ENCODE results near the gene CPNE7. TPM values are rescaled to one million over a fixed set of nuclear protein-coding genes. Genes with fewer than 3 reads are reported as not detected.

Gene CPNE7
- total and polyA plus RNA-seq, 2 of the 8 experiments (the other 6 are each of a cell fraction or from before 2014, with no cell fraction given) = 10.0 to 23.7 TPM

DNA sequence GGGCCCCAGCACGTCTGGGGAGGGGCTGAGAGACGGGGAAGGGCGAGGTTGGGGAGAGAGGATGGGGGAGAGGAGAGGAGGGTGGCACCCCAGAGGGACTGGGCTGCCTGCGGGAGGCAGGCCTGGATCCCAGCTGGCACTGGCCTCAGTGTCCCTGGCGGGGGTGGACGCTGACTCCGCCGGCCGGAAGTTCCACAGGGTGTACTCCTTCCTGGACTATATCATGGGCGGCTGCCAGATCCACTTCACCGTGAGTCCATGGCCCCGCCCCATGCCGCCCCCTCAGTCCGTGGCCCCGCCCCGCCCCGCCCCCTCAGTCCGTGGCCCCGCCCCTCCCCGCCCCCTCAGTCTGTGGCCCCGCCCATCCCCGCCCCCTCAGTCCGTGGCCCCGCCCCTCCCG lies 11.3 kb downstream of the CPNE7 start:
- Histone ChIP-seq H3K23me2 (ENCODE audit: low read depth, low read length) (no peaks in the 10 kb centered on the region), H3K4me3 (ENCODE audit: extremely low read depth in 1 of 4, insufficient read depth in 2 of 4, low read depth in 3 of 4, low read length in 4 of 4) (no peak overlapping the region), H2BK120ac (replicated peaks; ENCODE audit: low read depth, low read length) (no peak overlapping the region), H3K79me1 (ENCODE audit: low read depth, low read length) (peaks cover 3% of the 10 kb centered on the region; the same call in 1 of the 2 replicates), H4K8ac (ENCODE audit: extremely low read depth, insufficient read depth, low read length) (no peak overlapping the region), H3K23ac (ENCODE audit: insufficient read length) (no peak overlapping the region), H3K27me3 (replicated peaks in 1 of 4; ENCODE audit: control insufficient read depth in 3 of 4, extremely low read depth in 1 of 4, insufficient read depth in 3 of 4, low read length in 3 of 4) (no peaks in the 10 kb centered on the region), H3K9me3 (ENCODE audit: insufficient read depth in 2 of 2, low read depth in 1 of 2, low read length in 1 of 2) (peaks cover 5 to 19% of the 10 kb centered on the region in 2 experiments; a peak in 3 of 4 replicates), H2BK5ac (ENCODE audit: low read depth, low read length) (no peak overlapping the region), H3K9ac (replicated peaks in 1 of 4; ENCODE audit: extremely low read depth in 1 of 4, low read depth in 3 of 4, low read length in 3 of 4) (no peak overlapping the region; a peak in 1 of 7 replicates), H2AFZ (ENCODE audit: low read length) (no peak overlapping the region), H2AK5ac (ENCODE audit: low read depth, low read length) (no peak overlapping the region), H4K91ac (replicated peaks; ENCODE audit: insufficient read length, low read length) (no peak overlapping the region), H3K18ac (ENCODE audit: extremely low read depth, low read length) (no peak overlapping the region), H3K4ac (replicated peaks; ENCODE audit: insufficient read length, low read depth, low read length) (no peak overlapping the region), H3K4me2 (ENCODE audit: insufficient read depth in 1 of 2, low read depth in 2 of 2, low read length in 2 of 2) (no peak overlapping the region), H3K4me1 (replicated peaks in 1 of 4; ENCODE audit: control insufficient read depth in 3 of 4, insufficient read depth in 4 of 4, low read length in 3 of 4) (no peaks in the 10 kb centered on the region), H4K20me1 (replicated peaks in 1 of 2; ENCODE audit: control insufficient read depth in 1 of 2, insufficient read depth in 2 of 2, low read length in 2 of 2) (peaks cover 0 to 2% of the 10 kb centered on the region in 2 experiments), H3K36me3 (ENCODE audit: control insufficient read depth in 2 of 4, insufficient read depth in 4 of 4, low read length in 3 of 4) (peaks cover 0 to 24% (median 5%) of the 10 kb centered on the region in 4 experiments; a peak in 5 of 8 replicates), H3K79me2 (ENCODE audit: control insufficient read depth in 1 of 2, insufficient read depth in 2 of 2, low read length in 2 of 2) (no peaks in the 10 kb centered on the region), H2BK15ac (ENCODE audit: low read length) (no peak overlapping the region), H3K14ac (ENCODE audit: insufficient read length) (no peak overlapping the region), H3K56ac (replicated peaks; ENCODE audit: insufficient read length, low read depth, low read length) (no peak overlapping the region), H2BK12ac (ENCODE audit: low read depth, low read length) (no peak overlapping the region), H4K5ac (ENCODE audit: insufficient read length, low read depth, low read length) (no peak overlapping the region), H2BK20ac (ENCODE audit: low read length) (no peak overlapping the region), H3K27ac (ENCODE audit: low read depth, low read length) (no peak overlapping the region)
- 84% methylated on average over 5 of the region's 25 CpGs; no CpG with 5 or more reads in 1 of the 2 experiments for WGBS, 2 experiments (ENCODE audit: extremely low coverage in 1 of 2, insufficient coverage in 1 of 2, insufficient read length in 1 of 2, insufficient replicate concordance in 2 of 2, low coverage in 1 of 2, low lambda C conversion rate in 2 of 2, missing lambda C conversion rate in 1 of 2)
- ChIA-PET POLR2A (ENCODE audit: partially characterized antibody) (no interaction called here), CTCF (ENCODE audit: partially characterized antibody) (no interaction called here)
- FAIRE-seq (no peak), DNase-seq (ENCODE audit: low read depth in 1 of 2, low spot score in 2 of 2) (no peak)
- TF ChIP-seq ATF2 (IDR thresholded peaks at IDR 0.05; ENCODE audit: low read length) (no peak), POLR2A (IDR thresholded peaks at IDR 0.05; ENCODE audit: control extremely low read depth in 1 of 2, low read depth in 2 of 2, low read length in 2 of 2) (no peak), BCL11A (IDR thresholded peaks at IDR 0.05; ENCODE audit: low read depth in 2 of 2, low read length in 2 of 2) (no peak), RBBP5 (IDR thresholded peaks at IDR 0.05; ENCODE audit: borderline replicate concordance, low read depth, low read length) (no peak), SUZ12 (IDR thresholded peaks at IDR 0.05; ENCODE audit: low read length) (no peak), JUN (IDR thresholded peaks at IDR 0.05; ENCODE audit: low read depth, low read length) (no peak), CTBP2 (IDR thresholded peaks at IDR 0.05; ENCODE audit: borderline replicate concordance, insufficient read depth, insufficient read length, low read length) (no peak), TAF7 (optimal IDR thresholded peaks at IDR 0.05; ENCODE audit: borderline replicate concordance, low read depth, low read length) (no peak), YY1 (IDR thresholded peaks at IDR 0.05; ENCODE audit: low read depth, low read length) (no peak), KDM1A (IDR thresholded peaks at IDR 0.05; ENCODE audit: borderline replicate concordance, low read length) (no peak), CBX8 (IDR thresholded peaks at IDR 0.05; ENCODE audit: borderline replicate concordance, low read depth, low read length) (no peak)
- TF ChIP-seq, protein P1, sequence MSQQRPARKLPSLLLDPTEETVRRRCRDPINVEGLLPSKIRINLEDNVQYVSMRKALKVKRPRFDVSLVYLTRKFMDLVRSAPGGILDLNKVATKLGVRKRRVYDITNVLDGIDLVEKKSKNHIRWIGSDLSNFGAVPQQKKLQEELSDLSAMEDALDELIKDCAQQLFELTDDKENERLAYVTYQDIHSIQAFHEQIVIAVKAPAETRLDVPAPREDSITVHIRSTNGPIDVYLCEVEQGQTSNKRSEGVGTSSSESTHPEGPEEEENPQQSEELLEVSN (IDR thresholded peaks at IDR 0.05) = no peak

All from H1 (cell line).